ENCODE data around the gene PRDM5.

DNA sequence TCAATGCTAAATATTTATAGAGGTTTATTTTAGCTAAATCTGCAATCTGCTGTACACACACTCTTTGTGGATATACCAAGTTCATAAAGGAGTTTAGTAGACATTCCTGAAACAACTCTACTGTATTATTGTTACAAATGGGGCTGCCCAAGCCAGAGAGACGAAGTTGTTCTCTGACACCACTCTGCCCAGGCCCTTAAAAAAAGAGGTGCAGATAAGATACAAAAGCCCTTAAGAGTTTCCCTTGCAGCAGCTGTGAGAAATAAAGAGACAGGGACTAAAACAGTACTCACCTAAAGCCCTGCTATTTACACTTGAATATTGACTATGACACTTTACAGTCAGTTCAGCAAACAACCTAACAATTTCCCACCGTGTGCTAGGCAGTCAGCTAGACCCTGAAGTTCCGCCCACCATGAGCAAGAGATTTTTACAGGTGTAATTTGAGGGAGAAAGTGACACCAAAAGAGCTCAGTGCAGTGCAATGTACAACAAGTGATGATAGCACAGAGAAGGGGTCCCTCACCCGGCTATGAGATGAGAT is 191.7 kb downstream of the PRDM5 start:
- no peak for TF ChIP-seq EZH2 (IDR thresholded peaks at IDR 0.05; ENCODE audit: insufficient read depth, poor library complexity, severe bottlenecking)
- no peak for TF ChIP-seq EZH2phosphoT487 (IDR thresholded peaks at IDR 0.05; ENCODE audit: insufficient read depth, low read depth)

Measured in GM23248 (cell line).